ENCODE results near the gene ZBTB44.
"Not testable (repeated sequence)": the region's sequence is repeated elsewhere in the genome, so short reads cannot be mapped to it uniquely, and the experiment has no call there.

ZBTB44 gene

DNA sequence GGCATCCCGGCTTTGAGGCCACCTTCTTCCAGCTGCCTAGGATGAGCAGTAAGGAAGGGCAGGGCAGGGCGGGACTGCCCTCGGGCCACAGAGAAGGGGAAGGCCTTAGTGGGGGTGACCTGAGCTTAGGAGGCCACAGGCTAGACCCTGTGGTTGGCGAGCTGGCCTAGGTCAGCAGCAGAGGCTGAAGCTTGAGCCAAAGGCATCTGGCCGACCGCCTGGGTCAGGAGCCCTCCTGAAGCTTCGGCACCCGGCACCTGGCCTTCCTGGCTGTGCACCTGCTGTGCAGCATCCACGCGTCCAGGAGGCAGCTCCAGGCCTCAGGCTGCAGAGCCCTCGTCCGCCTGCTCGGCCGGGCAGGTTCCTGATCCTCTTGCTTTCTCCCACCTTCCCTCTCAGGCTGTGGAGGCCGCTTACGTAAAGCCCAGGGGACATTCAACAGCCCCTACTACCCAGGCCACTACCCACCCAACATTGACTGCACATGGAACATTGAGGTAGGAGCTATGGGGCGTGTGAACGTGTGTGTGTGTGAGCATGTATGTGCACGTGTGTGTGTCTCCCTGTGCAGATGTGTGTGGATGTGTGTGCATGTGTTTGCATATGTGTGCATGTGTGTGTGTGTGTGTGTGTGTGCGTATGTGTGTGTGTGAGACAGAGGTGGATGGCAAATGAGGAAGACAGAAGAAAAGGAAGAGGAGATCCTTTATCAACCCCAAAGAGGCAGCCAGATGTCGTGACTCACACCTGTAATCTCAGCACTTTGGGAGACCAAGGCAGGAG lies 120.3 kb downstream of the ZBTB44 start:
- Mint-ChIP-seq H3K4me1 (no peaks in the 10 kb centered on the region), H3K36me3 (ENCODE audit: low read depth) (no peaks in the 10 kb centered on the region), H3K4me3 (no peak overlapping the region), H3K9me3 (no peaks in the 10 kb centered on the region), H3K27me3 (no peaks in the 10 kb centered on the region), H3K27ac (no peak overlapping the region)
- no peak for DNase-seq
- no peak for ATAC-seq

DNA sequence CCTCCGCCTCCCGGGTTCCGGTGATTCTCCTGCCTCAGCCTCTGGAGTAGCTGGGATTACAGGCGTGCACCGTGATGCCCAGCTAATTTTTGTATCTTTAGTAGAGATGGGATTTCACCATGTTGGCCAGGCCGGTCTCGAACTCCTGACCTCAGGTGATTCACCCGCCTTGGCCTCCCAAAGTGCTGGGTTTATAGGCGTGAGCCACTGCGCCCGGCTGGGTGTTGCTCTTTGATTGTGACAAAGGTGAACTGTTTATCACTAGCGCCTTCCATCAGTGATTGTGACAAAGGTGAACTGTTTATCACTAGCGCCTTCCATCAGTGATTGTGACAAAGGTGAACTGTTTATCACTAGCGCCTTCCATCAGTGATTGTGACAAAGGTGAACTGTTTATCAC lies 121.2 kb downstream of the ZBTB44 start:
- H3K4me1 Mint-ChIP-seq; H3K36me3 Mint-ChIP-seq (ENCODE audit: low read depth); ATAC-seq; H3K27me3 Mint-ChIP-seq; H3K27ac Mint-ChIP-seq; DNase-seq; H3K4me3 Mint-ChIP-seq; H3K9me3 Mint-ChIP-seq: not testable (repeated sequence)

DNA sequence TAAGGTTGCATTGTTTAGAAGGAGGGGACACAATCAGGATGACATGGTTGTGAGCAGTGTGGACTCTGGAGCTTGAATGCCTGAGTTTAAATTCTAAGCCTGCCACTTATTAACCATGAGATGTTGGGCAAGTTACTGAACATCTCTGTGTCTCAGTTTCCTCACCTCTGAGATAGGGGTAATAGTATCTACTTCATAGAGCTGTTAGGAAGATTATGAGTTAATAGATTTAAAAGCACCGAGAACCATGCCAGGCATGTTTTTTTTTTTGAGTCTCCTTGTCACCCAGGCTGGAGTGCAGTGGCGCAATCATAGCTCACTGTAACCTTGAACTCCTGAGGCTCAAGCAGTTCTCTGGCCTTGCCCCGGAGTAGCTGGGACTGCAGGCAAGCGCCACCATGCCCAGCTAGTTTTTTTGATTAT lies 121.9 kb downstream of the ZBTB44 start:
- DNase-seq (no peak), ATAC-seq (no peak)
- H3K27me3 Mint-ChIP-seq = no peaks in the 10 kb centered on the region
- no peak overlapping the region for H3K4me3 Mint-ChIP-seq
- no peaks in the 10 kb centered on the region for H3K4me1 Mint-ChIP-seq
- no peak overlapping the region for H3K27ac Mint-ChIP-seq
- no peaks in the 10 kb centered on the region for H3K9me3 Mint-ChIP-seq
- no peaks in the 10 kb centered on the region for H3K36me3 Mint-ChIP-seq (ENCODE audit: low read depth)

DNA sequence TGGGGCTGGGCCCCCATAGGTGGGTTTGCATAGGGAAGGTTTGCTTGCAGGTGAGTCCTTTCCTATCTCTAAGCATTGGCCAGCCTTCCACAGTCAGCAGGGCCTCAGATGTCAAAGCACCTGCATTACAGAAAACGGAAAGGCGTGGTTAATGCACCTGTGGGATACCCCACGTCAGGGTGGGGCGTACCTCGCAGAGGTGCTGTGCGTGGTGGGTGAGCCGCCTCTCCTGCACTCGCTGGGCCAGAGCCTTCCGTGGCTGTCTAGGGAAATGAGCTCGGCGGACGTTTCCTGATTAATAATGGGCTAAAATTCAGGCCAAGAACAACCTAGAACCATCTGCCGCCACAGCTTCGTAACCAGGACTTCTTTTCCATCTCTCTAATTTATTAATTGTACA lies 122.8 kb downstream of the ZBTB44 start:
- no peak overlapping the region for H3K27ac Mint-ChIP-seq
- H3K4me3 Mint-ChIP-seq = no peak overlapping the region
- H3K36me3 Mint-ChIP-seq (ENCODE audit: low read depth) = no peaks in the 10 kb centered on the region
- no peaks in the 10 kb centered on the region for H3K9me3 Mint-ChIP-seq
- no peak for ATAC-seq
- H3K27me3 Mint-ChIP-seq = no peaks in the 10 kb centered on the region
- H3K4me1 Mint-ChIP-seq = no peaks in the 10 kb centered on the region
- DNase-seq = no peak

DNA sequence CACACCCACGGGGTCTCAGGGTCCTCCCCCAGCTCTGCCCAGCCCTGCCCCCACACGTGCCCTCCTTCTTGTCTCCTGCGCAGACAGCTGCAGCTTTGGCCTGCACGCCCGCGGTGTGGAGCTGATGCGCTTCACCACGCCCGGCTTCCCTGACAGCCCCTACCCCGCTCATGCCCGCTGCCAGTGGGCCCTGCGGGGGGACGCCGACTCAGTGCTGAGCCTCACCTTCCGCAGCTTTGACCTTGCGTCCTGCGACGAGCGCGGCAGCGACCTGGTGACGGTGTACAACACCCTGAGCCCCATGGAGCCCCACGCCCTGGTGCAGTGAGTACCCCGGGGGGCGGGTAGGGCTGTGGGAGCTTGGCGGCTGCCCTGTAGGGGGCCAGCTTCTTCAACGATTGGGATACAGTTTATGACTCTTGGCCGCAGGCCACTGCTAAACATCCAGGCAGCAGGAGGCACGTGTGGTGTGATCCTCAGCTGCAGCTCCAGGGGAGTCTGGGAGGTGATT lies 124.3 kb downstream of the ZBTB44 start:
- ATAC-seq (no peak), DNase-seq (no peak)
- no peaks in the 10 kb centered on the region for H3K9me3 Mint-ChIP-seq
- H3K4me1 Mint-ChIP-seq = no peaks in the 10 kb centered on the region
- no peak overlapping the region for H3K27ac Mint-ChIP-seq
- H3K4me3 Mint-ChIP-seq = no peak overlapping the region
- H3K36me3 Mint-ChIP-seq (ENCODE audit: low read depth) = no peaks in the 10 kb centered on the region
- H3K27me3 Mint-ChIP-seq = no peaks in the 10 kb centered on the region

DNA sequence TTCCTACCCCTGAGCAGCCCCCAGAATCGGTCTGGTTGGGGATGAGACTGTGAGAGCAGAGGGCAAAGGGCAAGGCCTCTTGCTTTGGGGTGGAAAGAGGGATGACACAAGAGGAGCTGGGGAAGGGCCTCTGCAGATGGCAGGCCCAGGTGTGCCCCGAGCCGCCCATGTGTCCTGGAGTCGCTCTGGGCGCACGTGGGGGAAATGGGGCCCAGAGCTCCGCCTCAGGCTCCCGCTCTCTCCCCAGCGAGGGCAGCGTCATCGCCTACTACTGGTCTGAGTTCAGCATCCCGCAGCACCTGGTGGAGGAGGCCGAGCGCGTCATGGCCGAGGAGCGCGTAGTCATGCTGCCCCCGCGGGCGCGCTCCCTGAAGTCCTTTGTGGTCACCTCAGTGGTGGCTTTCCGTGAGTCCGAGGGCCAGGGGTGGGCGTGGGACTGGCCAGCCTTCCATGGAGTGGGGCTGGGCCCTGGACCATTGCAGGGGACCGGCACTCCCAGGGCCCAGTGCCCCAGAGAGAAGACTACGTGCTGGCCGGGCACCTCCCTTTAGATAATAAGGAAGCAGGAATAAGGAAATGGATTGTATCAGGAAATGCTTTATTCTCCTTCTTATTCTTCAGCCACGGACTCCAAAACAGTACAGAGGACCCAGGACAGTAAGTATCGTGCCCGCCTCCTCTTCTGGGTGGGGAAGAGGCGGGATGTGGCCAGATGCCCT lies 125.1 kb downstream of the ZBTB44 start:
- H3K9me3 Mint-ChIP-seq = no peaks in the 10 kb centered on the region
- no peak overlapping the region for H3K4me3 Mint-ChIP-seq
- H3K4me1 Mint-ChIP-seq = no peaks in the 10 kb centered on the region
- ATAC-seq (no peak), DNase-seq (no peak)
- H3K27me3 Mint-ChIP-seq = no peaks in the 10 kb centered on the region
- no peak overlapping the region for H3K27ac Mint-ChIP-seq
- no peaks in the 10 kb centered on the region for H3K36me3 Mint-ChIP-seq (ENCODE audit: low read depth)

DNA sequence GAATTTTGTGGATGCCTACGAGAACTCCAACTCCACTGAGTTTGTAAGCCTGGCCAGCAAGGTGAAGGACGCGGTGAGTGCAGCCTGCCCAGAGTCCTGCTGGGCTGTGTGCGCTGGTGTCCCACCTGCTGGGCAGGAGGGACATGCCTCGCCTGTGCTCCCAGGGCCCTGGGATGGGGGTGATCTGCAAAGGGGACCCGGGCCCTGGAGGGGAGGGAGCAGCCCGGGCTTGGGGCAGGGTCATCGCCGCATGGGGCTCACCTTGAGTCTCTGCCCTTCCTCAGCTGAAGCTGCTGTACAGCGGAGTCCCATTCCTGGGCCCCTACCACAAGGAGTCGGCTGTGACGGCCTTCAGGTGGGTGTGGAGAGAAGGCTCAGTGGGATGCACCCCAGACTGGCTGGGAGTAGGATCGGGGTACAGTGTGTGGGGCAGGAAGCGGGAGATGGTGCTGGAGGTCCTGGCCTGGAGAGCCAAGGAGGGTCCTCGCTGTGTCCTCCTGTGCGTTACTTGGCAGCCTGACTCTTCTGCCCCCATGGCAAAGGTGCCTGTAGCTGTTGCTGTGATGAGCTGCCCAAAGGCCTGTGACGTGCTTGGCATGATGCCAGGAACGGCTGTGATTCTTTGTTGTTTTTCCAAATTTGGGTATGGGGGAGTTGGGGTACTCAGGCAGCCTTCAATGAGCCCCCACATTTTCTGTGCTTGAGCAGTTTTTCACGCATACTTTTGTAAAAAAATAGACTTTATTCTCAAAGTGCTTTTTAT lies 126.0 kb downstream of the ZBTB44 start:
- no peaks in the 10 kb centered on the region for H3K36me3 Mint-ChIP-seq (ENCODE audit: low read depth)
- H3K4me3 Mint-ChIP-seq = no peak overlapping the region
- H3K4me1 Mint-ChIP-seq = no peaks in the 10 kb centered on the region
- H3K27me3 Mint-ChIP-seq = no peaks in the 10 kb centered on the region
- no peak for DNase-seq
- no peak for ATAC-seq
- H3K27ac Mint-ChIP-seq = no peak overlapping the region
- H3K9me3 Mint-ChIP-seq = no peaks in the 10 kb centered on the region

DNA sequence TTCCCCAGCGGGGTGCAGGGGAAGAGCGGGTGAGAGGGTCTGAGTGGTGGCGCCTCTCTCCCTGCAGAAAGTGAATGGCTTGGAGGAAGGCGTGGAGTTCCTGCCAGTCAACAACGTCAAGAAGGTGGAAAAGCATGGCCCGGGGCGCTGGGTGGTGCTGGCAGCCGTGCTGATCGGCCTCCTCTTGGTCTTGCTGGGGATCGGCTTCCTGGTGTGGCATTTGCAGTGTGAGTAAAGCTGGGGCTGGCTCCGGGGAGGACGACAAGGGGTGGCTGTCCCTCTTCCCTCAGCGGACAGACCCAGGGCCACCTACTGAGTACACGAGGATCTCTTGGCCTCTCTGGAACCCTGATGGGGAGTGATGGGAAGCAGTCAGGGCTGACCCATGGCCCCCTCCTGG lies 126.7 kb downstream of the ZBTB44 start:
- no peaks in the 10 kb centered on the region for H3K4me1 Mint-ChIP-seq

DNA sequence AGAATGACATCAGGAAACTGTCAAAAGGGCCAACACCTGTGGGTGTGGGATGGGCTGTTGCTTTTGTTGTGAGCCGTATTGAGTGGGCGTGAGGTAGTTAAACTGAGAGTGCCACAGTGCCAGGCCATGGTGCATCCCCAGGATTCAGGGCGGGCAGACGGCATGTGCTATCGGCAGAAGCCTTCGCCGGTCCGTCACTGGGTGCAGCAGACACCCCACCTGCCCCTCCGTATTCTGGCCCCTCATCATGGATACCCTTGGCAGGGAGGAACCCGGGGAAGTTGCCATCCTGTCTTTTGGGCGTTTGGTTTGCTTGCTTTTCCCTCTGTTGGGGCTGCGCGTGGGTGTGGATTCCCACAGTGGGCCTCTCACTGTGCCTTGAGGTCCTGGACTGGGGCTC lies 127.6 kb downstream of the ZBTB44 start:
- no peak for DNase-seq
- ATAC-seq = no peak

More for the DNA sequence above, 126.7 kb downstream of the ZBTB44 start:
- Mint-ChIP-seq H3K27me3 (no peaks in the 10 kb centered on the region), H3K36me3 (ENCODE audit: low read depth) (no peaks in the 10 kb centered on the region), H3K4me3 (no peak overlapping the region), H3K27ac (no peak overlapping the region), H3K9me3 (no peaks in the 10 kb centered on the region)
- no peak for ATAC-seq
- DNase-seq = no peak

DNA sequence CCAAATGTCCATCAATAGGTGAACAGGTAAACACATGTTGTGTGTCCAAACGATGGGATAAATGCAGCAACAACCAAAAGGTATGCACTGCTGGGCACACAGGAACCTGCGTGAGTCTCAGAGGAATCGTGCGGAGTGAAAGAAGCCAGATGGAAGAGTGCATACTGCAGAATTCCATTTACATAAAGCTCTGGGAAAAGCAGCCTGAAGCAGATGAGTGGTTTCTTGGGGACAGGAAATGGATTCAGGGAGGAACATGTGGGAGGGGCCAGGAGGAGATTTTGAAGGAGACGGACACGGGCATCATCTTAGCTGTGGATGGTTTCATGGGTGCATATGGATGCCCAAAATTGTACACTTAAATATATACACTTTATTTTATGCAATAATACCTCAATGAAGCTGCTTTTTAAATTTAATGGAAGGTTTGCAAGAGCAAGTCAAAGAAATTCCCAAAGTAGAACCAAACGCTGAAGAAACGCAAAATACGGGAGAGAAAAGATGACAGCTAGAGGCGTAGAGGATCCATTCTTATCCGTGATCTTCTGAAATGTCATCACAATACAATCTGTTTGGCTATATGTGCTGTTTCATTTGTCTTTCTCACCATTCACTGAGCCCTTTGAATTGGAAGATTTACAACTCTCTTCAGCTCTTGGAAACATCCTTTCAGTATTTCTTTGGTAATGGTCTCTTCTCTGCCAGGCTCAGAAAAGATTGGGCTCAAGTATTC lies 130.7 kb downstream of the ZBTB44 start:
- Mint-ChIP-seq H3K27ac (no peak overlapping the region), H3K4me3 (no peak overlapping the region), H3K9me3 (no peaks in the 10 kb centered on the region), H3K4me1 (peaks cover 2% of the 10 kb centered on the region), H3K27me3 (no peaks in the 10 kb centered on the region), H3K36me3 (ENCODE audit: low read depth) (no peaks in the 10 kb centered on the region)
- DNase-seq (no peak), ATAC-seq (no peak)

More for the DNA sequence above, 127.6 kb downstream of the ZBTB44 start:
- no peaks in the 10 kb centered on the region for H3K4me1 Mint-ChIP-seq
- no peaks in the 10 kb centered on the region for H3K36me3 Mint-ChIP-seq (ENCODE audit: low read depth)
- H3K9me3 Mint-ChIP-seq = no peaks in the 10 kb centered on the region
- no peak overlapping the region for H3K4me3 Mint-ChIP-seq
- no peaks in the 10 kb centered on the region for H3K27me3 Mint-ChIP-seq
- H3K27ac Mint-ChIP-seq = no peak overlapping the region

DNA sequence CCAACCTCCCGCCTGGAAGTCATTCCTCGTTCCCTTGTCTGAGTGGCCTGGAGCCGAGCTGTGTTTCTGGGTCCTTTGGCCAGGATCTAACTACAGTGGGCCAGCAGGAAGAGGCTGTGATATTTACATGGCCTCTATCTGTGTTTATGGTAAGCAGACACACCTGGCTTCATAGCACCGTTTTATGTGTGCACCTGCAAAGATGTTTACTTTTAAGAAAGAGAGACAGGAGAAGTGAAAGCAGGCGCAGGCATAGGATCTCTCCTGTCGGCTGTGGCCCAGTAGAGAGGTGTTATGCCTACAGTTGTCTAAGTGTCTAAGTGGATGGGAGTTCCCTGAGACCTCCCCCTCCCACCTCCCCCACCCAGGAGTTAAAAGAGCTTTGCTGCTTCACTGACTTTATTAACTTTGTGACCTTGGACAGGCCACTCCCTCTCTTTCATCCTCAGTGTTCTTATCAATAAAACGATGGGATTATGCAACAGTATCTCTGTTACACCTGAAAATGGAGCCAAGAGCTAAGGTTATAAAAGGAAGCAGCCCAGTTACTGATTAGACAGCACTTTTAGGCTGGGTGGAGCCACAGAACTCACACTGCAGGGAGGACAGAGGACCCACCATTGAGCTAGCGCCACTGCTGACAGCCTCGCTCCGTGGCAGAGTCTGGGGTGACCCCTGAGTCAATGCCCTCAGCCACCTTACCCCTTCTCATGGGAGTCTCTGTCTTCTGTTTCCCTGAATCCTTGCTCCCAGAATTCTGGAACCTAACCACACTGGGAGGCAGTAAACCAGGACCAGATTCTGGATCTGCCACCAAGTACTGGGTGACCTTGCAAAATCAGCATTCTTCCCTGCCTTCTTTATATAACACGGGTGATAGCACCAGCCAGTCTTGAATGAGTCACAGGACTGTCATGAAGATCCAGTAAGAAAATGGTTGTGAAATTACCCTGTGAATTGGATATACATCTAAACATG lies 133.1 kb downstream of the ZBTB44 start:
- H3K27ac Mint-ChIP-seq = no peak overlapping the region
- no peak for DNase-seq
- no peaks in the 10 kb centered on the region for H3K27me3 Mint-ChIP-seq
- H3K4me1 Mint-ChIP-seq = peaks cover 2% of the 10 kb centered on the region
- no peak for ATAC-seq
- H3K9me3 Mint-ChIP-seq = no peaks in the 10 kb centered on the region
- H3K4me3 Mint-ChIP-seq = no peak overlapping the region
- H3K36me3 Mint-ChIP-seq (ENCODE audit: low read depth) = no peaks in the 10 kb centered on the region

DNA sequence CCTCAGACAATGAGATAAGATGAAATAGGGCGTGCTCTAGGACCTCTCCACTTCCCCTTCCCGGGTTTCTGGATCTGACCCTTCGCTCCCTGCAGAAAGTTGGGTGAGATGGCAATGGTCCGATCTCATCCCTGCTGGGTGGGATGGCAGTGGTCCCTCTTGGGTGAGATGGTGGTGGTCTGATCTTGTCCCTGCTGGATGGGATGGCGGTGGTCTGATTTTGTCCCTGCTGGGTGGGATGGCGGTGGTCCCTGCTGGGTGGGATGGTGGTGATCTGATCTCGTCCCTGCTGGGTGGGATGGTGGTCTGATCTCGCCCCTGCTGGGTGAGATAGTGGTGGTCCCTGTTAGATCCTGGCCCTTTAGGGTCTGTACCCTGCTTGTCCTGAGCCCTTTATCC lies 133.8 kb downstream of the ZBTB44 start:
- Mint-ChIP-seq H3K27ac (no peak overlapping the region), H3K4me1 (peaks cover 2% of the 10 kb centered on the region), H3K27me3 (no peaks in the 10 kb centered on the region), H3K9me3 (no peaks in the 10 kb centered on the region), H3K4me3 (no peak overlapping the region), H3K36me3 (ENCODE audit: low read depth) (no peaks in the 10 kb centered on the region)
- no peak for ATAC-seq
- DNase-seq = no peak

DNA sequence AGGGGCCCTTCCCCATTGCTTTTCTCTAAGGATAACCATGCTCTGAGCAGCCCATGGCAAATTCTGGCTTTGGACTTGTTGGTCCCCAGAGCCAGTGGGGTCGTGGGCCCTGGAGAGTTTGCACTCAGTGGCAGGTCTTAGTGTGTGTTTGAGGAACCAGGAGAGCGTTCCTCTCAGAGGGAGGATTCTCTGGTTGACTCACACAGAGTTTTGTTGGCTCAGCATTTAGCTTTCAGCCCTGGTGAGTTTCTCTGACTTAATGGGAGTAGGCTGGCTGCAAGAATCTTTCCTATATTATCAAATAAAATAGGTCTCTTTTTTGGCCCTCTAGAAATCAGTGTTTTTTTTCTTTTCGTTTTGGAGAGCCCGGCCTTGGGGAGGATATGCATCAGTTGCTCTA lies 134.2 kb downstream of the ZBTB44 start:
- H3K4me3 Mint-ChIP-seq = no peak overlapping the region
- H3K27ac Mint-ChIP-seq = no peak overlapping the region
- no peaks in the 10 kb centered on the region for H3K9me3 Mint-ChIP-seq
- H3K27me3 Mint-ChIP-seq = no peaks in the 10 kb centered on the region
- ATAC-seq = no peak
- no peaks in the 10 kb centered on the region for H3K36me3 Mint-ChIP-seq (ENCODE audit: low read depth)
- no peak for DNase-seq
- peaks cover 2% of the 10 kb centered on the region for H3K4me1 Mint-ChIP-seq
